Stimulated activated CD8-positive, alpha-beta memory T cell treated with anti-CD3 and anti-CD28 coated beads, Interleukin-12 subunit alpha, Interleukin-12 subunit beta, amount 100 ng/mL, for 24 hours (primary cell): ENCODE data around the gene KIF7.

ENCODE experiments used
- DNase-seq: peaks from one replicate; pipeline ENCODE4 v3.0.0-alpha.2; 2020; ENCODE audit errors: extremely low read depth

Gene KIF7

GRCh38 chr15:89669309-89669865 is 14.1 kb upstream of the KIF7 start:
- DNase-seq: no peak

DNA sequence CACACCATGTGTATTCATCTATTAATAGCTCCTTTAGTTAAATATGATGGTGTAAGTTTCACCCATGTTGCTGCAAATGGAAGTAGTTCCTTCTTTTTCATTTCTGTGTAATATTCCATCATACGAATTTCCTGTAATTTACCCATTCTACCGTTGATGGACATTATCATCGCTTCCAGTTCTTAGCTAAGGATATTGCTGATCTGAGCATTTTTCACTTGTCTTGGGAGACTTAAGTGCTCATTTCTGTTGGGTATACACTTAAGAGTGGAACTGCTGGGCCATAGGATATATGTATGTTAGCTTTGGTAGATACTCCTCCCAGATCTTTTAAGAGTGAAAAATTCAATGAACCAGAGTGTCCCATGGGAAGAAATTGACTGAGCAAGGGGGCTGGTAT is 12.9 kb upstream of the KIF7 start:
- DNase-seq: no peak

DNA sequence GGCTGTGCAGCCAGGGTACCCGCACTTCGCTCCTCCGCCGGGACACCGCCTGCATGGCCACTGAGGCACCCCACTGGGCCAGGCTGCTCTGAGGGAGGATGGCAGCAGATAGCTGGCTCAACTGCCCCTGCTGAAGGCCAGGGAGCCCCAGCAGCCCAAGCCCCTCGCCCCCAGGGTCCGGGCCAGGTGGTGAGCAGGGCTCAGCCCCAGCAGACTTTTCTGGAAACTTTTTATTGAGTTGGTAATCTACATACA is 12.4 kb upstream of the KIF7 start:
- no peak for DNase-seq

GRCh38 chr15:89666858-89667705 is 11.8 kb upstream of the KIF7 start:
- DNase-seq: no peak

GRCh38 chr15:89666184-89666857 is 11.1 kb upstream of the KIF7 start:
- DNase-seq: no peak

DNA sequence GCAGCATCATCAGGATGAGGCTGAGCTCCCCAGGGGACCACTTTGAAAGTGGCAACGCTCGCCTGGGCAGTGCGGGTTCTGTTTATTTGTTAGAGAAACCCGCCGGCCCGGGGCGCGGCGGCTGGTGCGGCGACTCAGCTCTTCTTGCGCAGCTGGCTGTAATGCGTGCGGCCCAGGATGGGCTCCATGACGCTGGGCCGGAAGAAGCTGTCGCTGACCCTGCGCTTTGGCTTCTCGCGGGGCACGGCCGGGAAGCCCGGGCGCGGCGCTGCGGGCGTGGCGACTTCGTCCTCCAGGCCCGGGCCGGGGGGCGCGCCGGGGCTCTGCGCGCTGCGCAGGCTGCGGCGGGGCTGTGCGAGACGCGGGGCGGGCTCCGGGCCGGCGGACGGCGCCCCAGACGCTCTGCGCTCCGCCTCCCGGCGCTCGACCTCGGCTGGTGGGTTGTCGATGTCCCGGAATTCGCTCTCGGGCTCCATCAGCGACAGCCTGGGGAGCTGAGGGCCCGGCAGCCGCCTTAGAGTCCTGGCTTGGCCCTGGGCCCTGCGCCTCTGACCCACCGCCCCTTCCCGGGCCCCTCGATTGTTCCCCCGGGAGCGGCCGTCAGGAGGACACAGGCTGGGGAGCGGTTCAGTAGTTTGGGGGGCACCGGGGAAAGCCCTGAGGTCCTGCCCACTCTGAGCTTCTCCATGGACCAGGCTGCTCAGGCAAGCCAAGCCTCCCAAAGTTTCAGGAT is 10.3 kb upstream of the KIF7 start:
- no peak for DNase-seq

GRCh38 chr15:89664441-89665350 is 9.4 kb upstream of the KIF7 start:
- DNase-seq: no peak

DNA sequence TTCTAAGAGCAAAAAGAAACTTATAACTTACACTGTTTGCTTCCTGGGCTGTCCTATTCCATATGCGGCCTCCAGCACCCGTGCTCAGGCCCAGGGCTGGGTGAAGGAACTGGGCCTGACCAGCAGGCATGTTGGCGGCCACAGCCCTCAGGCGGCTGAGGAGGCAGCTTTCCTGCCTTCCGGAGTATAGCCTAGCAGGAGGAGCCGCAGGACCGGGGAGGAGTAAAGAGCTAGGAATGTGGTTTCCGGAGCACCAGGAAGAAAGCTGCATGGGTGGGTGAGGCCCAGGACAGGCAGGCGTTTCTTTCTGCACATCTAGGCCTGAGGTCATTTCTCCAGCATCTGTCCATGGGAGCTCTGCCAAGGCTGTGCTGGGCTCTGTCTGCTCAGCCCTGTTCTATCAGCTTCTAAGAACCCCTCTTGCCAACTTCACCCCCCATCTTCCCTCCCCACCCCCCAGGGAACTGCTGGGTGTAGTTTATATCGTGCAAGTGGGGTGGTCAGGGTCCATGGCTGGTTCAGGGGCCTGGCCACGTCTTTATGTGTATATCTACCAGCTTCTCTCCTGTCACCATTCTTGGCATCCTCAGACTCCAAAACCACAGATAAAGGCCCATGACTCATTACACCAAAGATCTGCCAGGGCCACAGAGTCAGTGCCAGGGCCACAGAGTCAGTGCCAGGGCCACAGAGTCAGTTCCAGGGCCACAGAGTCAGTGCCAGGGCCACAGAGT is 7.8 kb upstream of the KIF7 start:
- DNase-seq: no peak

DNA sequence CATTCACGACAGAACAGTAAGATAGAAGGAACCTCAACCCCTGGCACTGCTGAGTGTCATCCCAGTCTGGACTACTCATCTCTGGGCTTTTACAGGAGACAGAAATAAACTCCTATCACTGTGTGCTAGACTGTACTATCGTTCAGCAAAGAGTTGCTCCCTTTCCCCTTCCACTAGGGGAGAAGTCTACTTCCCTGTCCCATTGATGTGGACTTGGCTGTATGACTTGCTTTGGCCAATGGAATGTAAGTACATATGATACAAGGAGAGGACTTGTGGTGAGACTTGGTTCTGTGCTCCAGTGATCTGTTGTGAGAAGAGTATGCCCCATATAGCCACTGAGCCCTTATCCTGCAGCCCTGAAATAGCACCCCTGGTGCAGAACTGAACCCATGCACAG is 5.3 kb upstream of the KIF7 start:
- no peak for DNase-seq

DNA sequence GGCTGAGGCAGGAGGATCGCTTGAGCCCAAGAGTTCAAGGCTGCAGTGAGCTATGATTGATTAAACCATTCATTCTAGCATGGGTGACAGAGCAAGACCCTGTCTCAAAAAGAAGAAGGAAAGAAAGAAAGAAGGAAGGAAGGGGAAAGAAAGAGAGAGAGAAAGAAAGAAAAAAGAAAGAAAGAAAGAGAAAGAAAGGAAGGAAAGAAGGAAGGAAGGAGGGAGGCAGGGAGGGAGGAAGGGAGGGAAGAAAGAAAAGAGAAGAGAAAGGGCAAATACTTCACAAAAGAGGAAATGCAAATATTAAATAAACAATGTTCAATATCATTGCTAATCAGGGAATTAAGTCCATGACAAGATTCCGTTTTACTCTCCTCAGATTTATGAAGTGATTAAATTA is 4.0 kb upstream of the KIF7 start:
- DNase-seq: no peak

DNA sequence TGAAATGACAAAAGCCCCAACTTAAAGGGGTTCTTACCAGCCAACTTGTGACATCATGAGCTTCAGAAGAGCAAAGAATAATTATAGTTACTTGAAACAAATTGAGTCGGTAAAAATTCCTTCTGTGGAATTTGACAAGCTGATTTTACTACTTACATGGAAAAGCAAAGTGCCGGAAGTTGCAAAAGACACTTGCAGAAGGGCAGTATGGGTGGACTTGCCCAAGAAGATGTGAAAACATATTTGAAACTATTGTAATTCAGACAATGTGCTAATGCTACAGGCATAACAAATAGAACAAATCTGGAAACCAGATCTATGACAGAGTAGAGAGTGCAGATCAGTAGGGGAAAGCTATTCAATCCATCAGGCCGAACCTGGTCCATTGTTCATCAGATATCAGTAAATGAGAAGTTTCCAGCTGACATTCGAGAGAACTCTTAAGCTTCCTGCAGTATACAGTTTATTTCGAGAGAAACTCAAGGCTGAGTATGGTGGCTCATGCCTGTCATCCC is 2.5 kb upstream of the KIF7 start:
- DNase-seq: no peak

DNA sequence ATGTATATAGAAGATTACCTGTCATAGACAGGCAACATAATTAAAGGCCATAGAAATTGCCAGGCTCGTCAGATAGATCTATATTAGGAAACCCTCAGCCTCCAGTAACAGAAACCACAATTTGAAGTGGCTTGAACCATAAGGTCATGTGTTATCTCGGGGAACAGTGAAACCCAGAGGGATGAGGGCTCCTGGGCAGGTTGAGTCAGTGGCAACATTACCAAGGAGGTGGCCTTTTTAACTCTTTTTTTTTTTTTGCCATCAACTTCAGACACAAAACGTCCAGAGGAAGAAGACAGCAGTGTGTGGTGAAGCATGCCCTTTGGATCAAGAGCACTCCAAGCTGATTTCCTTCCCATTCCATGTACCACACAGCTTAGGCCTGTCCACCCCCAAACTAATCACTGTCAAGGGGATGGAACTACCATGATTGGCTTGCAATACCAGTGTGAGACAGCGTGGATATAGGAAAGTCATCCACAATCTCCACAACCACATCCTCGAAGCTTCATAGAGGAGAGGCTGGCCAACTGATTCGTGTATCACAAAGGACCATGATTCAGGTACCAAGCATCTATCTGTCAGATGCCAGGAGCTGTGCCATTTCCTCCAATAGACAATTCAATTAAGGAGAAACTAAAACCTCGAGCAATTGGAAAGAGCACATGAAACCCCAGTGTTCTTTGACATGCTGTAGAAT is 999 bp upstream of the KIF7 start:
- no peak for DNase-seq

- no peak for DNase-seq
Measured at GRCh38 chr15:89654301-89654761, 936 bp downstream of the KIF7 start.

GRCh38 chr15:89653578-89653977 is 1.7 kb downstream of the KIF7 start:
- no peak for DNase-seq

- DNase-seq: no peak
Measured at GRCh38 chr15:89652666-89653065, 2.6 kb downstream of the KIF7 start.

DNA sequence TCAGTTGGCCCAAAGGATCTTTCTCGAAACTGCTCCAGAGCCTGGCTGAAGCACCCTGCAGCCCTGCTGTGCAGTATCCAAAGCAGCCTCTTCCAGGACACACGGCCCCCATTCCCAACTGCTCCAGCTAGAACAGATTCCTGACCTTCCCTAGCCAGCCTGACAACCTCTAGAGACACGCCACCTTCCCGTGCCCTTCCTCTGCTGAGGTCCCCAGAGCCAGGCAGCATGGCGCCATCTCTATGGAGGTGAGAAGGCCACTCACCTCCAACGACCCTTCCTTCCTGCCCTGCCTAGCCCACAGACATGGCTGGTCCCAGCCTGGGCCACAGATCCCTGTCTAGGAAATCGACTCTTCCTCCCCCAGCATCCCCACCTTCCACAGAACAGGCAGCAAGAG is 3.1 kb downstream of the KIF7 start:
- no peak for DNase-seq

- DNase-seq: no peak
Measured at GRCh38 chr15:89649716-89650115, 5.6 kb downstream of the KIF7 start.

- no peak for DNase-seq
Measured at GRCh38 chr15:89649013-89649625, 6.1 kb downstream of the KIF7 start.
